ENCODE results near the gene ADIRF.

DNA sequence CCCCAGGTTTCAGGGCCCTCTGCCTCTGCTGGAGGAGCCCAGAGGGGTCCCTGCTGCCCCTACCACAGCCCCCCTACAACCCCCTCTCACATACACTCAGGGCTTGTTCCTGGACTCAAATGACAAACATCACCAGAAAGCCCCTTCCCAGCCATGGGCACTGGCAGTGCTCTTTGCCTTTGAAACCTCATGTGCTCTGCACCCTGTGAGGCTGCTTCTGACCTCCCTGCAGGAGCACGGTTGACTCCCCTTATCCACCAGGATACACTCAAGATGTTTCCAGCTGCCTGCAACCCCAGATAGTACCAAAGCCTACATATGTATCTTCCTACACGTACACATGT is 3.5 kb upstream of the ADIRF start:
- TF ChIP-seq RFX5 (IDR thresholded peaks at IDR 0.05; ENCODE audit: low read depth, low read length), result no peak
- no peak for TF ChIP-seq BHLHE40 (IDR thresholded peaks at IDR 0.05; ENCODE audit: borderline replicate concordance in 1 of 2, low read depth in 2 of 2, low read length in 1 of 2)
- TF ChIP-seq HCFC1 (IDR thresholded peaks at IDR 0.05; ENCODE audit: low read length), result no peak
- TF ChIP-seq CTCF (IDR thresholded peaks at IDR 0.05 in 2 of 3, conservative IDR thresholded peaks at IDR 0.05 in 1 of 3; ENCODE audit: control insufficient read depth in 2 of 3, extremely low read depth in 1 of 3, insufficient read depth in 1 of 3, low read depth in 3 of 3, low read length in 3 of 3), result no peak
- no peak for TF ChIP-seq YY1 (IDR thresholded peaks at IDR 0.05; ENCODE audit: low read depth, low read length)
- TF ChIP-seq ZNF24 (IDR thresholded peaks at IDR 0.05), result no peak
- TF ChIP-seq, protein P1, sequence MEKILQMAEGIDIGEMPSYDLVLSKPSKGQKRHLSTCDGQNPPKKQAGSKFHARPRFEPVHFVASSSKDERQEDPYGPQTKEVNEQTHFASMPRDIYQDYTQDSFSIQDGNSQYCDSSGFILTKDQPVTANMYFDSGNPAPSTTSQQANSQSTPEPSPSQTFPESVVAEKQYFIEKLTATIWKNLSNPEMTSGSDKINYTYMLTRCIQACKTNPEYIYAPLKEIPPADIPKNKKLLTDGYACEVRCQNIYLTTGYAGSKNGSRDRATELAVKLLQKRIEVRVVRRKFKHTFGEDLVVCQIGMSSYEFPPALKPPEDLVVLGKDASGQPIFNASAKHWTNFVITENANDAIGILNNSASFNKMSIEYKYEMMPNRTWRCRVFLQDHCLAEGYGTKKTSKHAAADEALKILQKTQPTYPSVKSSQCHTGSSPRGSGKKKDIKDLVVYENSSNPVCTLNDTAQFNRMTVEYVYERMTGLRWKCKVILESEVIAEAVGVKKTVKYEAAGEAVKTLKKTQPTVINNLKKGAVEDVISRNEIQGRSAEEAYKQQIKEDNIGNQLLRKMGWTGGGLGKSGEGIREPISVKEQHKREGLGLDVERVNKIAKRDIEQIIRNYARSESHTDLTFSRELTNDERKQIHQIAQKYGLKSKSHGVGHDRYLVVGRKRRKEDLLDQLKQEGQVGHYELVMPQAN (conservative IDR thresholded peaks at IDR 0.05), result no peak

Data from GM12878 (cell line).